Effector memory CD4-positive, alpha-beta T cell (primary cell): Measurements from ENCODE around the gene APOC1.
"Not testable (repeated sequence)": the region's sequence is repeated elsewhere in the genome, so short reads cannot be mapped to it uniquely, and the experiment has no call there.

Source experiments
- DNase-seq, 3 donors: peaks; one replicate each; pipeline ENCODE4 v3.0.0-alpha.2; 2020
- H3K27ac ChIP-seq: 2 replicates; pipeline ENCODE4 v1.7.0; 2013; ENCODE audit warnings: mild to moderate bottlenecking, low read length, moderate library complexity; ENCODE audit not compliant: insufficient read depth, poor library complexity, severe bottlenecking
- H3K27me3 ChIP-seq: replicated peaks from 2 replicates; pipeline ENCODE4 v1.7.0; 2013; ENCODE audit warnings: mild to moderate bottlenecking, low read length; ENCODE audit not compliant: insufficient read depth, control insufficient read depth, poor library complexity, severe bottlenecking
- H3K36me3 ChIP-seq: 2 replicates; pipeline ENCODE4 v1.7.0; 2013; ENCODE audit warnings: mild to moderate bottlenecking, low read length, moderate library complexity; ENCODE audit not compliant: control insufficient read depth, insufficient read depth
- H3K4me1 ChIP-seq: 2 replicates; pipeline ENCODE4 v1.7.0; 2013; ENCODE audit warnings: low read length, mild to moderate bottlenecking; ENCODE audit not compliant: control insufficient read depth, insufficient read depth, poor library complexity, severe bottlenecking
- H3K4me3 ChIP-seq: 2 replicates; pipeline ENCODE4 v1.7.0; 2013; ENCODE audit warnings: low read length, low read depth, mild to moderate bottlenecking; ENCODE audit not compliant: insufficient read depth, poor library complexity, severe bottlenecking
- H3K9me3 ChIP-seq: 2 replicates; pipeline ENCODE4 v1.7.0; 2013; ENCODE audit warnings: mild to moderate bottlenecking, low read length, moderate library complexity; ENCODE audit not compliant: control insufficient read depth

Gene APOC1

GRCh38 chr19:44888335-44888734, 26.1 kb upstream of the APOC1 start:
- H3K4me3 ChIP-seq, H3K36me3 ChIP-seq, H3K27ac ChIP-seq: not testable (repeated sequence)

GRCh38 chr19:44889830-44890365, 24.5 kb upstream of the APOC1 start:
- H3K36me3 ChIP-seq = peaks cover 18% of the 10 kb centered on the region
- no peaks in the 10 kb centered on the region for H3K27me3 ChIP-seq
- peaks cover 15% of the 10 kb centered on the region for H3K4me1 ChIP-seq
- no peak for DNase-seq
- no peaks in the 10 kb centered on the region for H3K9me3 ChIP-seq
- H3K27ac ChIP-seq = peak overlapping the region; percentile 88
- peak overlapping the region; percentile 54 for H3K4me3 ChIP-seq

More at GRCh38 chr19:44888335-44888734, 26.1 kb upstream of the APOC1 start:
- H3K4me1 ChIP-seq = peaks cover 15% of the 10 kb centered on the region
- not testable (repeated sequence) for H3K27me3 ChIP-seq, H3K9me3 ChIP-seq, DNase-seq

GRCh38 chr19:44890366-44891015, 23.9 kb upstream of the APOC1 start:
- Histone ChIP-seq H3K4me1 (peaks cover 15% of the 10 kb centered on the region), H3K36me3 (peaks cover 24% of the 10 kb centered on the region), H3K27me3 (no peaks in the 10 kb centered on the region), H3K4me3 (peak overlapping the region; percentile 54), H3K27ac (peak overlapping the region; percentile 88), H3K9me3 (no peaks in the 10 kb centered on the region)
- peak; percentile 100 for DNase-seq

- H3K27ac ChIP-seq = peak within 1 kb of the TSS; percentile 88
- no peak for DNase-seq
- peak within 1 kb of the TSS; percentile 55 for H3K4me3 ChIP-seq
- peaks cover 15% of the 10 kb centered on the region for H3K4me1 ChIP-seq
- no peaks in the 10 kb centered on the region for H3K27me3 ChIP-seq
- H3K9me3 ChIP-seq = no peaks in the 10 kb centered on the region
- H3K36me3 ChIP-seq = peaks cover 31% of the 10 kb centered on the region
These were observed 23.2 kb upstream of the APOC1 start, which contains the start of gene TOMM40 for GRCh38 chr19:44891016-44891882. Gene TOMM40 (plus strand): TSS chr19:44891254. CDS start chr19:44891416, 162 bp downstream.

GRCh38 chr19:44892932-44893331, 21.5 kb upstream of the APOC1 start:
- no peaks in the 10 kb centered on the region for H3K27me3 ChIP-seq
- H3K4me3 ChIP-seq = no peak overlapping the region
- peaks cover 47% of the 10 kb centered on the region for H3K36me3 ChIP-seq
- peaks cover 15% of the 10 kb centered on the region for H3K4me1 ChIP-seq
- no peak for DNase-seq
- H3K9me3 ChIP-seq = no peaks in the 10 kb centered on the region
- no peak overlapping the region for H3K27ac ChIP-seq

- peaks cover 15% of the 10 kb centered on the region for H3K4me1 ChIP-seq
- H3K4me3 ChIP-seq = no peak overlapping the region
- DNase-seq = no peak
- no peak overlapping the region for H3K27ac ChIP-seq
- H3K27me3 ChIP-seq = no peaks in the 10 kb centered on the region
- H3K9me3 ChIP-seq = no peaks in the 10 kb centered on the region
- H3K36me3 ChIP-seq = peaks cover 52% of the 10 kb centered on the region
These were observed 20.9 kb upstream of the APOC1 start for GRCh38 chr19:44893332-44894051.

GRCh38 chr19:44894052-44894400, 20.4 kb upstream of the APOC1 start:
- Histone ChIP-seq H3K27me3 (no peaks in the 10 kb centered on the region), H3K36me3 (peaks cover 53% of the 10 kb centered on the region), H3K4me3 (no peak overlapping the region), H3K27ac (no peak overlapping the region), H3K4me1 (peaks cover 15% of the 10 kb centered on the region), H3K9me3 (no peaks in the 10 kb centered on the region)
- no peak for DNase-seq

GRCh38 chr19:44894946-44895345, 19.5 kb upstream of the APOC1 start:
- no peaks in the 10 kb centered on the region for H3K27me3 ChIP-seq
- H3K4me1 ChIP-seq = peaks cover 10% of the 10 kb centered on the region
- DNase-seq = no peak
- H3K4me3 ChIP-seq = no peak overlapping the region
- no peaks in the 10 kb centered on the region for H3K9me3 ChIP-seq
- peaks cover 59% of the 10 kb centered on the region for H3K36me3 ChIP-seq
- H3K27ac ChIP-seq = no peak overlapping the region

GRCh38 chr19:44897835-44898234, 16.6 kb upstream of the APOC1 start:
- peaks cover 79% of the 10 kb centered on the region for H3K36me3 ChIP-seq
- no peak overlapping the region for H3K4me3 ChIP-seq
- H3K27me3 ChIP-seq = no peaks in the 10 kb centered on the region
- H3K9me3 ChIP-seq = no peaks in the 10 kb centered on the region
- no peak overlapping the region for H3K27ac ChIP-seq
- DNase-seq = no peak
- H3K4me1 ChIP-seq = no peaks in the 10 kb centered on the region
